ENCODE measurements around the gene CBX2. TPM values are rescaled to one million over a fixed set of nuclear protein-coding genes. Genes with fewer than 3 reads are reported as not detected.

The CBX2 gene
- total RNA-seq, 1 donor, result 0.86 TPM

- H3K4me3 ChIP-seq (ENCODE audit: low read depth, low read length), result no peak overlapping the region
- no peak for DNase-seq (ENCODE audit: low read depth)
- TF ChIP-seq CTCF (IDR thresholded peaks at IDR 0.05; ENCODE audit: insufficient read depth, low read depth, low read length), result no peak
These were observed 34.9 kb upstream of the CBX2 start for GRCh38 chr17:79742951-79743476.

- H3K4me3 ChIP-seq (ENCODE audit: low read depth, low read length), result no peak overlapping the region
- no peak for DNase-seq (ENCODE audit: low read depth)
- TF ChIP-seq CTCF (IDR thresholded peaks at IDR 0.05; ENCODE audit: insufficient read depth, low read depth, low read length), result no peak
These were observed 34.3 kb upstream of the CBX2 start for GRCh38 chr17:79743614-79744013.

- no peak for TF ChIP-seq CTCF (IDR thresholded peaks at IDR 0.05; ENCODE audit: insufficient read depth, low read depth, low read length)
- no peak overlapping the region for H3K4me3 ChIP-seq (ENCODE audit: low read depth, low read length)
- no peak for DNase-seq (ENCODE audit: low read depth)
These were observed 32.3 kb upstream of the CBX2 start for GRCh38 chr17:79745641-79746105.

GRCh38 chr17:79746889-79747507 is 30.9 kb upstream of the CBX2 start:
- H3K4me3 ChIP-seq (ENCODE audit: low read depth, low read length), result no peak overlapping the region

GRCh38 chr17:79747508-79748294 is 30.2 kb upstream of the CBX2 start:
- no peak for DNase-seq (ENCODE audit: low read depth)

More at GRCh38 chr17:79746889-79747507, 30.9 kb upstream of the CBX2 start:
- no peak for DNase-seq (ENCODE audit: low read depth)
- no peak for TF ChIP-seq CTCF (IDR thresholded peaks at IDR 0.05; ENCODE audit: insufficient read depth, low read depth, low read length)

More at GRCh38 chr17:79747508-79748294, 30.2 kb upstream of the CBX2 start:
- H3K4me3 ChIP-seq (ENCODE audit: low read depth, low read length), result no peak overlapping the region
- no peak for TF ChIP-seq CTCF (IDR thresholded peaks at IDR 0.05; ENCODE audit: insufficient read depth, low read depth, low read length)
